ENCODE data around the gene ABCC10. TPM values are rescaled to one million over a fixed set of nuclear protein-coding genes. Genes with fewer than 3 reads are reported as not detected.
"Not testable (repeated sequence)": the region's sequence is repeated elsewhere in the genome, so short reads cannot be mapped to it uniquely, and the experiment has no call there.

Gene ABCC10
- total RNA-seq, 1 donor from 2014 or later: 74.6 TPM

DNA sequence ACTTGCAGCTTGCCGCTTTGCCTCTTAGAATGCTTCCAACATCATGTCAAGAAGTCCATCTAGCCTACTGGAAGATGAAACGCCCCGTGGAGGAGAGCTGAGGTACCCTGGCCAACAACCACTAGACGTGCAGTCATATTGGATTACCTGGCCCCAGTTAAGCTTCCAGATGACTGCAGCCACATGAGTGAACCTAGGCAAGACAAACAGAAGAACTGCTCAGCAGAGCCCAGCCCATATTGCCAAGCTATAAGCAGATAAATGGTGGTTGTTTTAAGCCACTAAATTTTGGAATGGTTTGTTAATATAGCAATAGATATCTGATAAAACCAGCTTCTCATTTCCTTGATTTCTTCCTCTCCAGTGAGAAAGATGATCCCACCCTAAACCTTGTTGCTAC lies 32.7 kb downstream of the ABCC10 start:
- Mint-ChIP-seq H3K27me3 (peaks cover 9% of the 10 kb centered on the region), H3K9me3 (no peaks in the 10 kb centered on the region), H3K4me3 (no peak overlapping the region), H3K27ac (no peak overlapping the region), H3K4me1 (peaks cover 12% of the 10 kb centered on the region), H3K36me3 (ENCODE audit: low read depth) (peaks cover 2% of the 10 kb centered on the region)
- POLR2A ChIA-PET: interaction anchor here (0.8 to 1.3 kb wide), 2 partner anchors 18 to 196 kb away, joined by 3 to 4 read pairs; no protein-coding TSS in a partner anchor
- intact Hi-C loops (cut with micrococcal nuclease): no loop called here
- TF ChIP-seq, protein P1, sequence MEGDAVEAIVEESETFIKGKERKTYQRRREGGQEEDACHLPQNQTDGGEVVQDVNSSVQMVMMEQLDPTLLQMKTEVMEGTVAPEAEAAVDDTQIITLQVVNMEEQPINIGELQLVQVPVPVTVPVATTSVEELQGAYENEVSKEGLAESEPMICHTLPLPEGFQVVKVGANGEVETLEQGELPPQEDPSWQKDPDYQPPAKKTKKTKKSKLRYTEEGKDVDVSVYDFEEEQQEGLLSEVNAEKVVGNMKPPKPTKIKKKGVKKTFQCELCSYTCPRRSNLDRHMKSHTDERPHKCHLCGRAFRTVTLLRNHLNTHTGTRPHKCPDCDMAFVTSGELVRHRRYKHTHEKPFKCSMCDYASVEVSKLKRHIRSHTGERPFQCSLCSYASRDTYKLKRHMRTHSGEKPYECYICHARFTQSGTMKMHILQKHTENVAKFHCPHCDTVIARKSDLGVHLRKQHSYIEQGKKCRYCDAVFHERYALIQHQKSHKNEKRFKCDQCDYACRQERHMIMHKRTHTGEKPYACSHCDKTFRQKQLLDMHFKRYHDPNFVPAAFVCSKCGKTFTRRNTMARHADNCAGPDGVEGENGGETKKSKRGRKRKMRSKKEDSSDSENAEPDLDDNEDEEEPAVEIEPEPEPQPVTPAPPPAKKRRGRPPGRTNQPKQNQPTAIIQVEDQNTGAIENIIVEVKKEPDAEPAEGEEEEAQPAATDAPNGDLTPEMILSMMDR (IDR thresholded peaks at IDR 0.05): no peak
- DNase-seq (no peak), ATAC-seq (ENCODE audit: low read depth) (no peak)
- CTCF ChIA-PET: interaction anchor here (1.4 to 1.7 kb wide), 2 partner anchors 11 to 196 kb away, joined by 3 to 5 read pairs; no protein-coding TSS in a partner anchor

DNA sequence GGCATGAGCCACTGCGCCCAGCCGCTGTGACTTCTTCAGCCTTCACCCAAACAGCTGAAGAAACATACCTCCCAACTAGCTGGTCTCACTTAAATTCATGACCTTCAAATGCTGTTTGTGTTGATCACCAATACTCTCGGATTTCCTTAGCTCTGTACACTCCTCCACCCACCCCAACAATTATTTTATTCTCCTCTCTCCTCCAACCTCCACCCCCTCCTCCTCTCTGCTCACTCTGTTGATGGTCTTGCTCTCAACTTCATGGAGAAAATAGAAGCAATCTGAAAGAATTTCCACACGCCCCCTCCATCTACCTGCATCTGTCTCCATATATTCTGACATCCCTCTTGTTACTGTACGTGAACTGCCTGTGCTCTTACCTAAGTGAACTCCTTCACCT lies 34.6 kb downstream of the ABCC10 start:
- Mint-ChIP-seq H3K36me3 (ENCODE audit: low read depth) (no peaks in the 10 kb centered on the region), H3K4me1 (peaks cover 1% of the 10 kb centered on the region), H3K9me3 (no peaks in the 10 kb centered on the region), H3K27me3 (peaks cover 22% of the 10 kb centered on the region), H3K27ac (no peak overlapping the region), H3K4me3 (no peak overlapping the region)
- TF ChIP-seq, protein P1 (IDR thresholded peaks at IDR 0.05): no peak
- intact Hi-C loops (cut with micrococcal nuclease): no loop called here
- no peak for DNase-seq
- ChIA-PET CTCF (no interaction called here), POLR2A (no interaction called here)
- ATAC-seq (ENCODE audit: low read depth): no peak

DNA sequence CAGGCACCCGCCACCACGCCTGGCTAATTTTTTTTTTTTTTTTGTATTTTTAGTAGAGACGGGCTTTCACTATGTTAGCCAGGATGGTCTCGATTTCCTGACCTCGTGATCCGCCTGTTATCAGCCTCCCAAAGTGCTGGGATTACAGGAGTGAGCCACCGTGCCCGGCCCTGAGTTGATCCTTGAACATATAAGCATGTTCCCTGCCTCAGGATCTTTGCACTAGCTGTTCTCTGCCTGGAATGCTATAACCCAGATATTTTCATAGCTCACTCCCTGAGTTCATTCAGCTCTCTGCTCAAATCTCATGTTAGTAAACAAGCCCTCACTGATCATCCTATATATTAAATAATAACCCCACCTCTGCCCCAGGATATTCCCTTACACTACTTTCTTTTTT lies 37.0 kb downstream of the ABCC10 start:
- no peak overlapping the region for H3K27ac Mint-ChIP-seq
- peaks cover 37% of the 10 kb centered on the region for H3K27me3 Mint-ChIP-seq
- TF ChIP-seq, protein P1 (IDR thresholded peaks at IDR 0.05): no peak
- intact Hi-C loops (cut with micrococcal nuclease): no loop called here
- no peaks in the 10 kb centered on the region for H3K4me1 Mint-ChIP-seq
- POLR2A ChIA-PET: interaction anchor here (0.6 to 1.5 kb wide), 6 partner anchors 8 to 410 kb away, joined by 3 to 6 read pairs (median 4); partner anchors contain the start of genes ABCC10 and DLK2
- ATAC-seq (ENCODE audit: low read depth): no peak
- H3K36me3 Mint-ChIP-seq (ENCODE audit: low read depth): no peaks in the 10 kb centered on the region
- H3K4me3 Mint-ChIP-seq: no peak overlapping the region
- no peaks in the 10 kb centered on the region for H3K9me3 Mint-ChIP-seq
- CTCF ChIA-PET: no interaction called here
- no peak for DNase-seq

DNA sequence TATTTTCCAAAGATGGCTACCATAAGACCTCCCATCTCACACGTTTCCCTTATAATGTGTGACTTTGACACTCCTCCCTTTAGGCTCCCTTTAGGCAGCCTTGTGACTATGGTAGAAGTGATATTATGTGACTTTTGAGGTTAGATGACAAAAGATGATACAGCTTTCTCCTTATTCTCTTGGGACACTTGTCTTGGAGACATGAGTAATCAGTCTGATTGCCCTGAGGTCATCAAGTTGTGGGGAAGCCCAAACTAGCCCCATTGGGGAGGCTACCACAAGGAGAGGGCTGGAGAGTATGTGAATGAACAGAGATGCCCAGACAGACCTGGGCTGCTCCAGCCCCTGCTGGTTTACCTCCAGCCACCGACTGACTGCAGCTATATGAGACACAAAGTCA lies 38.6 kb downstream of the ABCC10 start:
- ATAC-seq (ENCODE audit: low read depth) (no peak), DNase-seq (no peak)
- intact Hi-C loops (cut with micrococcal nuclease): no loop called here
- CTCF ChIA-PET: no interaction called here
- peaks cover 37% of the 10 kb centered on the region for H3K27me3 Mint-ChIP-seq
- no peak overlapping the region for H3K27ac Mint-ChIP-seq
- no peaks in the 10 kb centered on the region for H3K36me3 Mint-ChIP-seq (ENCODE audit: low read depth)
- H3K9me3 Mint-ChIP-seq: no peaks in the 10 kb centered on the region
- TF ChIP-seq, protein P1 (IDR thresholded peaks at IDR 0.05): no peak
- POLR2A ChIA-PET: no interaction called here
- H3K4me1 Mint-ChIP-seq: no peaks in the 10 kb centered on the region
- H3K4me3 Mint-ChIP-seq: no peak overlapping the region

DNA sequence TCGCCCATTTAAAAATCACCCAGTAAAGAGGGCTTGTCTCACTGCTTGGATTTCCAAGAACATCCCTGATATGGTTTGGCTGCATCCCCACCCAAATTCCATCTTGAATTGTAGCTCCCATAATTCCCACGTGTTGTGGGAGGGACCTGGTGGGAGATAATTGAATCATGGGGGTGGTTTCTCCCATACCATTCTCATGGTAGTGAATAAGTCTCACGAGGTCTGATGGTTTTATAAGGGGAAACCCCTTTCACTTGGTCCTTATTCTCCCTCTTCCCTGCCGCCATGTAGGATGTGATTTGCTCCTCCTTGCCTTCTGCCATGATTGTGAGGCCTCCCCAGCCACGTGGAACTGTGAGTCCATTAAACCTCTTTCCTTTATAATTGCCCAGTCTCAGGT lies 39.9 kb downstream of the ABCC10 start:
- H3K27me3 Mint-ChIP-seq: peaks cover 40% of the 10 kb centered on the region
- H3K36me3 Mint-ChIP-seq (ENCODE audit: low read depth); H3K27ac Mint-ChIP-seq; H3K4me1 Mint-ChIP-seq; intact Hi-C loops (cut with micrococcal nuclease); H3K4me3 Mint-ChIP-seq; ATAC-seq (ENCODE audit: low read depth); CTCF ChIA-PET; POLR2A ChIA-PET; H3K9me3 Mint-ChIP-seq; DNase-seq: not testable (repeated sequence)

DNA sequence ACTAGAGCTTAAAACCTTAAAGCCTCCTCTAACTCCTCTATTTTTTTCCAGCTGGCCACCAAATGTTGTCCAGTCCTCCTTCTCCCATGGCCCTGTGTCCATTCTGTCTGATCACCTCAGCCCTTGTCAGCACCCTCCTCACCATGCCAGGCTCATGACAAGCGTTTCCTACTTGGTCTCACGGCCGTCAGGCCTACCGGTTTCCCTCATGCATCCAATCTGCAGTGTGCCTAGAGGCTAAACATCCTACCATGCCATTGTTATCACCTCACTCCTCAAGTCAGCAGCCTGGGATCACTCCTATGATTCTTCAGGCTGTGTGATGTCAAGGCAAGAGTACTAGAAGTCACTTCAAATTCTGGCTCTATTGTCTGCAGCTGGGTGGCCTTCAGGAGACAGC lies 40.4 kb downstream of the ABCC10 start:
- ChIA-PET CTCF (no interaction called here), POLR2A (no interaction called here)
- intact Hi-C loops (cut with micrococcal nuclease): no loop called here
- H3K4me1 Mint-ChIP-seq: no peaks in the 10 kb centered on the region
- ATAC-seq (ENCODE audit: low read depth) (no peak), DNase-seq (no peak)
- no peaks in the 10 kb centered on the region for H3K9me3 Mint-ChIP-seq
- no peaks in the 10 kb centered on the region for H3K36me3 Mint-ChIP-seq (ENCODE audit: low read depth)
- peaks cover 40% of the 10 kb centered on the region for H3K27me3 Mint-ChIP-seq
- TF ChIP-seq, protein P1 (IDR thresholded peaks at IDR 0.05): no peak
- H3K4me3 Mint-ChIP-seq: no peak overlapping the region
- no peak overlapping the region for H3K27ac Mint-ChIP-seq
